ENCODE measurements around the gene SAMSN1.

The SAMSN1 gene

GRCh38 chr21:14484188-14485009, 61.7 kb downstream of the SAMSN1 start:
- DNase-seq (ENCODE audit: low spot score), result no peak

GRCh38 chr21:14483296-14483695, 62.8 kb downstream of the SAMSN1 start:
- DNase-seq (ENCODE audit: low spot score), result no peak

GRCh38 chr21:14482165-14482564, 64.0 kb downstream of the SAMSN1 start:
- DNase-seq (ENCODE audit: low spot score), result no peak

DNA sequence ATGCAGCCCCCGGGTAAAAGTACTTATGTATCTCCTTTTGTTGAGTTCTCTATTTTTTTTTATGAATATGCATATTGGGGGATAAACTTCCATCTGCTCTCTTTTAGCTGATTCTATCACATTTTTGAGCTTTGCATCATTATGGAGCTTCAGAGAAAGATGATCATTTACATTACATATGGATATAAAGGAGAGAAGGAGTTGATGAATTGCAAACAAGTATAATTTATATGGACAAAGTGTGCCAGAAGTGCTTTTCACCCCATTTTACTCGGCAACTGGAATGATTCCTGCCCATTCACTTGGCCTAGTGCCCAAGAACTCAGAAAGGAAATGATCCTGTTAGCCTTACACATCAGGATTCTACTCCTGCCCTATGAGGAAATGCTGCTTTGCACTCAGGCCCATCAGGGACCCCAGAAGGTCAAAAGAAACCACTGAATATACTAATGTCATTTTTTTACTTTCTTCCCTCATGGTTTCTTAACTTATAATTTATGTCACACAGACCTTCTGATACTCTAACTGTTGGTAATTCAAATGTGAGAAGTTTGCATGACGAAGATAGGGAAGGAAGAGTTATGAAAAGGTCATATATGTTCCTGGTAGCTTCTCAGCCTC, 65.6 kb downstream of the SAMSN1 start:
- DNase-seq (ENCODE audit: low spot score), result no peak

DNA sequence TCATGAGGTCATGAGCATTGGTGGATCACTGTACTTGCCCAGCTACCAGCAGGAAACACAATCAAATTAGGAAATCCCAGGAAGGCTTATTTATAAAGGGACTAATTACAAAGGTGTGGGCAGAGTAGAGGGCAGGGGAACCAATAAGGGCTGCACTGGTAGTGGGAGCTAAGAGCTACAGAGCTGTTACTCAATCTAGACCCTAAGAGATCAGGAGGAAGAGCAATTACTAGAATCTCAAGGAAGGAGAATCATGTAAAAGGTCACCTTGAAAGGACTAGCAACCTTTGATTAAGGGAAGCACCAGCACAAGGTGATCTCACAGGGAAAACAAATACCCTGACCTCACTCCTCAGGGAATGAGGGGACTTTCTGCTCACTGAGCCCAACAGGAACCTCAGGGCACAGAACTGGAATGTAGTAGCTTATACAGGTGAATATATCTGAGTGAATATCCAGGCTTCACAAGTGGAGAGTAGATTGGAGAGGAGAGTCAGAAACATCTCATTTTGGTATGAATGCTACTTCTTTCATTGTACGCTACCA, 66.8 kb downstream of the SAMSN1 start:
- DNase-seq (ENCODE audit: low spot score), result no peak

DNA sequence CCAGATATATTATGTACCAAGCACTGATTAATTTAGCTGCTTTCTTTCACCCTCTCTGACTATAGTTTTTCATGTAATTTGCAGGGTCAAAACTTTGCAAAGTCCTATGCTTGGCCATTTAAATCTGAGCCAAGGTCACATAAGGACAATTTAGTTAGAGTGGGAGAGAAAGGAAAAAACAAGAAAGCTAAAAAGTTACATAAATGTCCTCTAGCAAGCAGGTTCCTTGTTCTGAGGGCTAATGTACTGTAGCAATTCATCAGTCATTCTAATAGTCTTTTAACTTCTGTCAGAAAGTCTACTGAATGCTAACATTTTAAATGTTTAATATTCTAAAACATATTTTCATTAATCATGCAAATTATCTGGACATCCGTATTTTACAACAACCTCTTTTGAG, 68.3 kb downstream of the SAMSN1 start:
- DNase-seq (ENCODE audit: low spot score), result no peak

- DNase-seq (ENCODE audit: low spot score), result no peak
Measured at GRCh38 chr21:14477133-14477532, 69.0 kb downstream of the SAMSN1 start.

DNA sequence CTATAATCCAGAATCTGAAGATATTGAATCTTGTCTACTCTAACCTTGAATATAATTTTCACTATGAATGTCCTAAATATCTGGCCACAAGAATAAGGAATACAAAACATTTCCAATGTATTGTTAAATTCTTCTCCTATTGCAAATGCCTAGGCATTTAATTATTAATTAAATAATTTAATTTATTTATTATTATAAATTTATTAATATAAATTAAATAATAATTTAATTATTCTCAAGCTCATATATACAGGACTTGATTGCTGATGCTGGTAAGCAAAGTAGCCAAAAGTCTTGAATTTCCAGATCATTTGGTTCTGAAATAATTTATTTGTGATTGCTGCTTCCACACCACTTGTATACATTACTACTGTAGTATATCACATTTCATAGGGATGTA, 71.1 kb downstream of the SAMSN1 start:
- no peak for DNase-seq (ENCODE audit: low spot score)

DNA sequence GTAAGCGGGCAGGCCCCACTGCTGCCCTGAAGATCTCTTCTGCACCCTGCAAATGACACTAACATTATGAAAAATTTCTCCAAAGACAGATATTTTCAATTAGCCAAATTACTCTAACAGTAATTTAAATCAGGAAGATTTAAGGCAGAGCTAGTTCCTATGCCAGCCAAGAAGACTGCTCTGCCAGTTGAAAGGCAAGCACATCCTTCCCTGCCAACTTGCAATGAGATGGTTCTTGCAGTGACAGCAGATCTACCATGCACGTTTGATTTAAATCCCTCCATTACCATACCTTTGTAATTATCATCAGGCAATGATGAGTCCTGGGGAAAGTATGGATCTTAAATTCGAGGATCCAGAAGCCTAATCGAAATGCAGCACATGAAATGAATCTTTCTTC, 76.5 kb downstream of the SAMSN1 start:
- DNase-seq (ENCODE audit: low spot score), result no peak

GRCh38 chr21:14466715-14467114, 79.4 kb downstream of the SAMSN1 start:
- no peak for DNase-seq (ENCODE audit: low spot score)

DNA sequence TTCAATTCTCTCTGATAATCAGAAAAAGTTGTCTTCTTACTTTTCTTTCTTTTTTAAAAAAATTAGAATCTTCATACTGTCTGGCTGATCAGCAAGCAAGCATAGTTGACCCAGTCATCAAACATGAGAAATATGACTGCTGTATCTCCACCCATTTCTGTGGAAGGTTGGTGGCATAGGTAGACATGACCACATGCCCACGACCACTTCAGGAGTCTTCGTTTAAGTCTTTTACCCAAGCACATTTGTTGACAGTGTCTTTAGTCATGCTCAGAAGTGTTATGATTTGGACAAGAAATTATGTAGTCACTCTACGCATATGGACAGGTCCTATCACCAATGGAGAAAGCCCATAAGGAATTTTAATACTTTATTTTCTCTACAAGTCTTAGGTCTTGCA, 88.4 kb downstream of the SAMSN1 start:
- DNase-seq (ENCODE audit: low spot score), result no peak

GRCh38 chr21:14456911-14457310, 89.2 kb downstream of the SAMSN1 start:
- no peak for DNase-seq (ENCODE audit: low spot score)

GRCh38 chr21:14454016-14455009, 91.8 kb downstream of the SAMSN1 start:
- DNase-seq (ENCODE audit: low spot score), result no peak

DNA sequence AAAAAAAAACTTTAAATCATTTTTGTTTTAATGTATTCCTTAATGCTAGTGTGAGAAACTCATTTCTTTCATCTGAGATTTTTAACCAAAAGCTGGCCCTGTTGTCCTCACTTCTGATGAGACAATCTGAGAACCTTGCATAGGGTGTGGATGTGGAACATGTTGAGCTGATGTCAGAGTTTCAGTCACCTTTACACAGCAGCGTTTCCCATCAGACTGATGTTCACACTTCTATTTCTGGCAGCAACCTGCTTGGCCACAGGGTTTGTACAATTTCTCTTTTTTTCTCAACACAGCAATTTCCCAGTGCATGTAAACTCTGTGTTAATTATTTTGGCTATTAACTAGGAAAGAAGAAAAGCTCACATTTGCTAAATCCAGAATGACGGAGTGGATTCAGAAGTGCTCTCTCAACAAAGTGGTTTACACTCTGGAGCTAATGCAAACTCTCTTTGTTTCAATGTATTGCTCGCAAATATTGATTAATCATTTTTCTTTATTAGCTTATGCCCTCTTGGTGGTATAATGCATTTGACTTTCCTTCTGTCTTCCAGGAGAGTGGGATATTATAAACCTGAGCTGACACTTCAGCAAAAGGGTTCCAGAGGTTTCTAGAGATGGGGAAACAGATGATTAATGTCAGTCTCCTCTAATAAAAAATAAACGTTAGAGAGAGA, 92.6 kb downstream of the SAMSN1 start:
- DNase-seq (ENCODE audit: low spot score), result no peak

GRCh38 chr21:14452727-14453241, 93.3 kb downstream of the SAMSN1 start:
- DNase-seq (ENCODE audit: low spot score), result no peak

- DNase-seq (ENCODE audit: low spot score), result no peak
Measured at GRCh38 chr21:14452031-14452726, 93.9 kb downstream of the SAMSN1 start.

GRCh38 chr21:14451546-14451945, 94.6 kb downstream of the SAMSN1 start:
- DNase-seq (ENCODE audit: low spot score), result no peak

DNA sequence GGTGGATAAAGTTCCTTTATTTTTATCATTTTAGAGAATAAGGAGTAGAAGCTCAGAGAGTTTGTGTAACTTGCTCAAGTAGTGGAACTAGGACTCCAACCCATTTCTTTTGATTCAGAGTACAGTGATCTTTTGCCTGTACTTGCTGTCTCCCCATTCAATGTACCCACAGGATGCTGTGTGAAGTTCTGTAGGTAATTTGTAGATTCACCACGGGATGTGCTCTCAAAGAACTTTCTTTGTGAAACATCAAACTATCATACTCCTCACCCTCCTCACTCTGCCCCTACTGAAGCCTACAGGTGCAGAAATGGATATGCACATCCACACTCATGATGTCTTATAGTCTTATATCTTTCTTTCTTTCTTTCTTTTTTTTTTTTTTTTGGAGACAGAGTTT, 97.3 kb downstream of the SAMSN1 start:
- no peak for DNase-seq (ENCODE audit: low spot score)

GRCh38 chr21:14438211-14438610, 107.9 kb downstream of the SAMSN1 start:
- DNase-seq (ENCODE audit: low spot score), result no peak

GRCh38 chr21:14435423-14435822, 110.7 kb downstream of the SAMSN1 start:
- DNase-seq (ENCODE audit: low spot score), result no peak

All from cerebellar cortex (tissue), 1 donor.